B cell (primary cell): ENCODE results near the gene POLR1H. TPM values are rescaled to one million over a fixed set of nuclear protein-coding genes. Genes with fewer than 3 reads are reported as not detected.

Experiments used
- ATAC-seq: fragments of 200-7000 bp; cut with Tn5 transposase; one replicate; pipeline ENCODE4 v1.10.0; 2021; ENCODE audit warnings: low read depth, mild to moderate bottlenecking, moderate number of reproducible peaks, moderate library complexity
- CTCF ChIA-PET: fragments of 350-600 bp; sonication (Branson Sonifier 250); formaldehyde crosslinking; loops from one replicate; lab custom pipeline; 2021; ENCODE audit warnings: antibody characterized with exemption, inconsistent platforms; lab: Charles Lee
- POLR2A ChIA-PET: fragments of 350-600 bp; sonication (Branson Sonifier 250); formaldehyde crosslinking; loops from one replicate; lab custom pipeline; 2021; ENCODE audit warnings: antibody characterized with exemption; lab: Charles Lee
- DNase-seq: peaks from one replicate; pipeline ENCODE4 v3.0.0; 2013
- H2AFZ ChIP-seq: 2 replicates; pipeline ENCODE4 v1.6.1; 2012; ENCODE audit warnings: mild to moderate bottlenecking, low read depth, low read length; ENCODE audit not compliant: insufficient read depth, poor library complexity, severe bottlenecking
- H3K27ac ChIP-seq, 2 donors: 1 replicate in 1 of 2; 2 replicates in 1 of 2; pipeline ENCODE4 v1.5.1; 2012 to 2013; ENCODE audit warnings: low read length in 2 of 2, mild to moderate bottlenecking in 2 of 2, moderate library complexity in 1 of 2
- H3K27me3 ChIP-seq, 4 experiments: fragments of 200-600 bp in 1 of 4; sonication (generic) in 1 of 4; replicated peaks in 1 of 4; 1 replicate in 2 of 4; 2 replicates in 2 of 4; pipeline versions ENCODE4 v1.6.1 to v1.7.0; 2013 to 2016; ENCODE audit warnings: low read length in 3 of 4, mild to moderate bottlenecking in 2 of 4, mixed read lengths in 1 of 4, moderate library complexity in 1 of 4; ENCODE audit not compliant: insufficient read depth in 4 of 4, control insufficient read depth in 3 of 4; ENCODE audit errors: control extremely low read depth in 1 of 4
- H3K36me3 ChIP-seq, 2 experiments: replicated peaks in 1 of 2; 1 replicate in 1 of 2; 2 replicates in 1 of 2; pipeline versions ENCODE4 v1.6.1 to v1.7.1; 2013; ENCODE audit warnings: low read length in 1 of 2; ENCODE audit not compliant: insufficient read depth in 2 of 2, control insufficient read depth in 1 of 2; ENCODE audit errors: control extremely low read depth in 1 of 2, extremely low read depth in 1 of 2
- H3K4me1 ChIP-seq, 2 donors: fragments of 200-600 bp in 1 of 2; sonication (generic) in 1 of 2; 1 replicate in 1 of 2; 2 replicates in 1 of 2; pipeline versions ENCODE4 v1.5.1 to v1.6.1; 2013 to 2017; ENCODE audit warnings: low read length in 2 of 2; ENCODE audit not compliant: control insufficient read depth in 2 of 2, insufficient read depth in 2 of 2
- H3K4me2 ChIP-seq: replicated peaks from 2 replicates; pipeline ENCODE3; 2012; ENCODE audit warnings: mild to moderate bottlenecking, low read depth, low read length; ENCODE audit not compliant: poor library complexity, severe bottlenecking
- H3K4me3 ChIP-seq, 5 experiments: fragments of 200-600 bp in 1 of 5; sonication (generic) in 1 of 5; 1 replicate in 3 of 5; 2 replicates in 2 of 5; pipeline versions ENCODE4 v1.5.1 to v1.7.0; 2011 to 2016; ENCODE audit warnings: low read length in 4 of 5, mild to moderate bottlenecking in 4 of 5, low read depth in 2 of 5, control low read depth in 1 of 5, moderate library complexity in 1 of 5; ENCODE audit not compliant: insufficient read depth in 1 of 5; ENCODE audit errors: control extremely low read depth in 1 of 5, extremely low read depth in 1 of 5
- H3K79me2 ChIP-seq: fragments of 200-600 bp; sonication (generic); one replicate; pipeline ENCODE4 v1.6.0; 2016; ENCODE audit warnings: low read length; ENCODE audit not compliant: control insufficient read depth, insufficient read depth
- H3K9ac ChIP-seq: fragments of 200-600 bp; sonication (generic); 2 replicates; pipeline ENCODE4 v1.6.1; 2017; ENCODE audit warnings: mild to moderate bottlenecking, low read length, moderate library complexity
- H3K9me3 ChIP-seq, 3 donors: one replicate each; pipeline versions ENCODE4 v1.6.1 to v1.7.1; 2013; ENCODE audit warnings: low read length in 2 of 3; ENCODE audit not compliant: control insufficient read depth in 2 of 3, insufficient read depth in 1 of 3; ENCODE audit errors: control extremely low read depth in 1 of 3
- H4K20me1 ChIP-seq: 2 replicates; pipeline ENCODE4 v1.6.0; 2012; ENCODE audit warnings: mild to moderate bottlenecking, low read length; ENCODE audit not compliant: insufficient read depth, control insufficient read depth, poor library complexity, severe bottlenecking
- H3K27ac Mint-ChIP-seq: one replicate; pipeline ENCODE4 v1.8.0; 2021; ENCODE audit warnings: mixed read lengths
- H3K27me3 Mint-ChIP-seq: one replicate; pipeline ENCODE4 v1.8.0; 2021; ENCODE audit warnings: mixed read lengths
- H3K4me1 Mint-ChIP-seq: one replicate; pipeline ENCODE4 v1.8.0; 2021; ENCODE audit warnings: mixed read lengths
- H3K4me3 Mint-ChIP-seq: one replicate; pipeline ENCODE4 v1.8.0; 2021; ENCODE audit warnings: mixed read lengths
- H3K9me3 Mint-ChIP-seq: one replicate; pipeline ENCODE4 v1.8.0; 2022; ENCODE audit warnings: mixed read lengths; ENCODE audit not compliant: insufficient read depth
- CTCF ChIP-seq: fragments of 200-600 bp; IDR thresholded peaks from one replicate; pipeline ENCODE4 v1.8.0; 2022; ENCODE audit warnings: antibody characterized with exemption, mild to moderate bottlenecking
- EZH2 ChIP-seq: IDR thresholded peaks from 2 replicates; pipeline ENCODE4 v1.6.1; 2012; ENCODE audit warnings: borderline replicate concordance, low read depth, mild to moderate bottlenecking, moderate library complexity, low read length; ENCODE audit not compliant: insufficient read depth, poor library complexity, severe bottlenecking
- WGBS: methylation state at CpG from one replicate; pipeline ENCODE4 v1.1.5; 2013; ENCODE audit warnings: missing lambda C conversion rate; ENCODE audit not compliant: insufficient coverage; 5-methylcytosine and 5-hydroxymethylcytosine counted together
- intact Hi-C: fragments of 100-400 bp; cut with micrococcal nuclease; formaldehyde crosslinking; loops from one replicate; pipeline ENCODE4 v1.10.0; 2022
- polyA plus RNA-seq: library from polyadenylated mRNA; depleted of rRNA; stranded (reverse); fragments of >200 nt; gene quantifications from 2 replicates; pipeline ENCODE4 v1.2.3, GENCODE V29; 2012
- total RNA-seq, 2 donors: library from RNA; stranded (reverse); fragments of 120-200 nt in 1 of 2; gene quantifications; 1 replicate in 1 of 2; 2 replicates in 1 of 2; pipeline versions ENCODE4 v1.2.3 to v1.2.4, GENCODE V29; 2013 to 2022

The POLR1H gene
- total and polyA plus RNA-seq, 2 donors (not counting 1 experiment from before 2014, with no cell fraction given) = 38.8 to 71.0 TPM

GRCh38 chr6:30100585-30101443 is 39.7 kb downstream of the POLR1H start:
- peak overlapping the region; percentile 74 for H3K4me3 Mint-ChIP-seq
- Histone ChIP-seq H3K9ac (peak overlapping the region; percentile 56), H2AFZ (peak overlapping the region; percentile 71), H3K79me2 (no peaks in the 10 kb centered on the region), H3K27me3 (peaks cover 3 to 75% (median 60%) of the 10 kb centered on the region in 4 experiments), H3K4me2 (peak overlapping the region; percentile 82), H3K36me3 (no peaks in the 10 kb centered on the region), H3K9me3 (peaks cover 0 to 13% (median 0%) of the 10 kb centered on the region in 3 donors), H3K27ac (no peak overlapping the region), H3K4me3 (peak overlapping the region in 3 of 5 experiments; percentile 50 to 62 (median 54)), H3K4me1 (peaks cover 42 to 47% of the 10 kb centered on the region in 2 donors), H4K20me1 (no peaks in the 10 kb centered on the region)
- no peak for TF ChIP-seq CTCF
- peak; percentile 3 for TF ChIP-seq EZH2
- no peak overlapping the region for H3K27ac Mint-ChIP-seq
- peaks cover 59% of the 10 kb centered on the region for H3K27me3 Mint-ChIP-seq
- H3K4me1 Mint-ChIP-seq = peaks cover 36% of the 10 kb centered on the region
- no peak for ATAC-seq
- POLR2A ChIA-PET = no interaction called here
- H3K9me3 Mint-ChIP-seq = no peaks in the 10 kb centered on the region
- CTCF ChIA-PET = interaction anchor here (0.7 to 3.7 kb wide), 6 partner anchors 13 to 986 kb away, joined by 3 to 44 read pairs (median 18); no protein-coding TSS in a partner anchor
- 2% methylated on average over 41 of the region's 47 CpGs for WGBS
- DNase-seq = peak; percentile 49
- intact Hi-C loops = loop anchor here (10.0 kb wide), 1 partner anchor 224 kb away; the partner anchor contains the start of gene TRIM39
